ENCODE measurements around the gene ZNF469. TPM values are rescaled to one million over a fixed set of nuclear protein-coding genes. Genes with fewer than 3 reads are reported as not detected.

ZNF469 gene
- total RNA-seq, 4 donors from 2014 or later: 0.17 to 0.49 (median 0.40) TPM

DNA sequence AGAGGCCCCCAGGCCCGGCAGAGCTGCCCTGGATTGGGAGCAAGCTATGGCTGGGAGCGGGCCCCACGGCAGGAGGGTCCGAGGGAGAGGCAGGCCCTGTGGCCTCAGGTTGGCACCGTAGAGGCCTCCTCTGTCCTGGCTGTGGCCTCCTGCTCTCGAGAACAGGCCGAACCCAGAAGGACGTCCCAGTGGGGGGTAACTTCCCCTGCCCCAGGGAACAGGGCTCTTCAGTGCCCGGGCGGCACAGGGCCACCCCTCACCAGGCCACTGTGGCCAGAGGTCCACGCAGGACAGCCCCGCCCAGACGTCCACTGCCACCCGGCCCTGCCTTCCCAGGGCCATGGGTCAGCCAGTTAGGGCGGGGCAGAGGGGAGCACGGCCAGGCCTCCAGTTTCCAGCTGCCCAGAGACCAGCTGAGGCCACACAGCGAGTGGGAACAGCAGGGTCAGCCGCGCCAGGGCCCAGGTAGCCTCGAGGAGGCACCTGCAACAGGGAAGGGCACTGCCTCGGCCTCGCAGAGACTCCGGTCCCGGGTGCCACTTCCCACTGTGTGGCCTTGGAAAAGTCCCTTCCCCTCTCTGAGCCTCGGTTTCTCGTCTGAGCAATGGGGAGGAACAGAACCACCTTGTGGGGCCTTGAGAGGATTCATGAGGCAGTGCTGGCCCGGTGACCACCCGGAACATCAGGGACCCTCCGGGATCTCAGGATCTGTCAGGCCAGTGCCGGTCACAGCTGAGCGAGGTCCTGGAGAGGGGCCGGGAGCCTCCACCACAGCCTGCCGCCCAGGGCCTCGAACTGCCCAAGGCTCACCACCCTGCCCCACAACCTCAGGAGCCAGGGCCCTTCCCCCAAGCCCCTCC is 32.0 kb downstream of the ZNF469 start:
- H3K4me3 ChIP-seq (ENCODE audit: low read depth, poor library complexity, severe bottlenecking): no peak overlapping the region
- no peak for TF ChIP-seq POLR2A (IDR thresholded peaks at IDR 0.05)
- TF ChIP-seq, protein P1, sequence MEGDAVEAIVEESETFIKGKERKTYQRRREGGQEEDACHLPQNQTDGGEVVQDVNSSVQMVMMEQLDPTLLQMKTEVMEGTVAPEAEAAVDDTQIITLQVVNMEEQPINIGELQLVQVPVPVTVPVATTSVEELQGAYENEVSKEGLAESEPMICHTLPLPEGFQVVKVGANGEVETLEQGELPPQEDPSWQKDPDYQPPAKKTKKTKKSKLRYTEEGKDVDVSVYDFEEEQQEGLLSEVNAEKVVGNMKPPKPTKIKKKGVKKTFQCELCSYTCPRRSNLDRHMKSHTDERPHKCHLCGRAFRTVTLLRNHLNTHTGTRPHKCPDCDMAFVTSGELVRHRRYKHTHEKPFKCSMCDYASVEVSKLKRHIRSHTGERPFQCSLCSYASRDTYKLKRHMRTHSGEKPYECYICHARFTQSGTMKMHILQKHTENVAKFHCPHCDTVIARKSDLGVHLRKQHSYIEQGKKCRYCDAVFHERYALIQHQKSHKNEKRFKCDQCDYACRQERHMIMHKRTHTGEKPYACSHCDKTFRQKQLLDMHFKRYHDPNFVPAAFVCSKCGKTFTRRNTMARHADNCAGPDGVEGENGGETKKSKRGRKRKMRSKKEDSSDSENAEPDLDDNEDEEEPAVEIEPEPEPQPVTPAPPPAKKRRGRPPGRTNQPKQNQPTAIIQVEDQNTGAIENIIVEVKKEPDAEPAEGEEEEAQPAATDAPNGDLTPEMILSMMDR (IDR thresholded peaks at IDR 0.05): no peak
- intact Hi-C loops (cut with DNase I; ENCODE audit: low total_unique reads): no loop called here
- WGBS, 2 donors: 81 to 88% methylated on average over 22 of the region's 34 CpGs
- DNase-seq (ENCODE audit: low spot score in 2 of 2): no peak

DNA sequence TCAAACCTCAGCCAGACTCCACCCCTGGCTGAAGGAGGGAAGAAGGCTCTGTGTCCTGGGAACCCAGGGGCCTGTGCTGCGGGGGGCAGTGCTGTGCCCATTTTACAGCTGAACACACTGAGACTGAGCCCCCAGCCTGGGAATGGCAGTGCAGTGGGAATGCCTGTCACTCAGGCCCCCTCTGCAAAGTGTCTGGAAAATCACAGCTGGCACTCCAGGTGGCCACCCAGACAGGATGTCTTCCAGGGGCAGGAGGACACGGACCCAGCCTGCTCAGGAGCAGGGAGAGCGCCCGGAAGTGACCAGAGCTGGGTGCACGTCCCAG is 32.6 kb downstream of the ZNF469 start:
- DNase-seq (ENCODE audit: low spot score in 2 of 2): no peak
- H3K4me3 ChIP-seq (ENCODE audit: low read depth, poor library complexity, severe bottlenecking): no peak overlapping the region
- WGBS, 2 donors: 80 to 84% methylated on average over 5 of the region's 5 CpGs
- intact Hi-C loops (cut with DNase I; ENCODE audit: low total_unique reads): no loop called here
- TF ChIP-seq, protein P1 (IDR thresholded peaks at IDR 0.05): no peak
- no peak for TF ChIP-seq POLR2A (IDR thresholded peaks at IDR 0.05)

DNA sequence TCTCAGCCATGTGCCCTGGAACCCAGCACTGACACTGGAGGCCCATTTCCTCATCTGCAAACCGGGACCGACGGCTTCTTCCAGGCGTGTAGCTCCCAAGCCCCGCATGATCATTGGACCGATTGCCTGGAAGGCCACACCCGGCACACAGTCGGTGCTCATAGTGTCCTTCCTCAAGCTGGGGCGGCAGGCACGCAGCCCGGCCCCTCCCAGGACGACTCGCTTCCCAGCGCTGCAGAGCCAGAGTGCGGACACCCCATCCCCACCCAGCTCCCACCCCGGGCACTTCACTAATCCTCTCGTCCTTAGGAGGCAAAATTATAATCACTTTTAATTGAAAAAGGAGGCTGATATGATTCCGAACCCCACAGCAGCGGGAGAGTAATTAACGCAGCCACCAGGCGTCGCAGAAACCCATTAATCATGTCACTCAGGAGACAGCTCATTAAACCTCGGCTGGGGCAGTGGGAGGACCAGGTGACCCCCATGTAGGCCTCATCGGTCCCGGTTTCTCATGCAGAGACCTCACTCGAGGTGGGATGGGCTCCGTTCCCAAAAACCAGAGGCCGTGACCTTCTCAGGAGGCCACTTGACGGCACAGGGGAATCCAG is 33.1 kb downstream of the ZNF469 start:
- H3K4me3 ChIP-seq (ENCODE audit: low read depth, poor library complexity, severe bottlenecking): no peak overlapping the region
- intact Hi-C loops (cut with DNase I; ENCODE audit: low total_unique reads): no loop called here
- TF ChIP-seq POLR2A (IDR thresholded peaks at IDR 0.05): no peak
- TF ChIP-seq, protein P1 (IDR thresholded peaks at IDR 0.05): no peak
- no peak for DNase-seq (ENCODE audit: low spot score in 2 of 2)
- WGBS, 2 donors: 60 to 63% methylated on average over 27 to 29 of the region's 29 CpGs

DNA sequence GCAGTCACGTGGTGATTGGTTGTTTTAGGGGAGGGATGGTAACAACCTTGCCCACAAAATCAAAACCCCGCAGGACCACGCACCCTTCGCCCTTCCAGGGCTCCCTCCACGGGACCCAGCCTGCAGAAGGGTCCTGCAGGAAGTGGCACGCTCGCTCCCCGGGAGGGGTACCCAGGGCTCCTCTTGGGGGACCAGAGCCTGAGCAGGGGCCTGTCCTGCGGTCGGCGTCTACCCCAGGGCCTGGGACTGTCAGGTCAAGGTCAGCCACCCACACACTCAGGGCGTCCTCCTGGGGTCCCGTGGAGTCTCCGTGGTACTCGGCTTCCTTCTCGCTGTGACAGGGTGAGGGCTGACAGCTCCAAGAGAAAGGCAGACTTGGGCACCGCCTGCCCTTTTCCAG is 33.9 kb downstream of the ZNF469 start:
- H3K4me3 ChIP-seq (ENCODE audit: low read depth, poor library complexity, severe bottlenecking): no peak overlapping the region
- TF ChIP-seq, protein P1 (IDR thresholded peaks at IDR 0.05): no peak
- TF ChIP-seq POLR2A (IDR thresholded peaks at IDR 0.05): no peak

DNA sequence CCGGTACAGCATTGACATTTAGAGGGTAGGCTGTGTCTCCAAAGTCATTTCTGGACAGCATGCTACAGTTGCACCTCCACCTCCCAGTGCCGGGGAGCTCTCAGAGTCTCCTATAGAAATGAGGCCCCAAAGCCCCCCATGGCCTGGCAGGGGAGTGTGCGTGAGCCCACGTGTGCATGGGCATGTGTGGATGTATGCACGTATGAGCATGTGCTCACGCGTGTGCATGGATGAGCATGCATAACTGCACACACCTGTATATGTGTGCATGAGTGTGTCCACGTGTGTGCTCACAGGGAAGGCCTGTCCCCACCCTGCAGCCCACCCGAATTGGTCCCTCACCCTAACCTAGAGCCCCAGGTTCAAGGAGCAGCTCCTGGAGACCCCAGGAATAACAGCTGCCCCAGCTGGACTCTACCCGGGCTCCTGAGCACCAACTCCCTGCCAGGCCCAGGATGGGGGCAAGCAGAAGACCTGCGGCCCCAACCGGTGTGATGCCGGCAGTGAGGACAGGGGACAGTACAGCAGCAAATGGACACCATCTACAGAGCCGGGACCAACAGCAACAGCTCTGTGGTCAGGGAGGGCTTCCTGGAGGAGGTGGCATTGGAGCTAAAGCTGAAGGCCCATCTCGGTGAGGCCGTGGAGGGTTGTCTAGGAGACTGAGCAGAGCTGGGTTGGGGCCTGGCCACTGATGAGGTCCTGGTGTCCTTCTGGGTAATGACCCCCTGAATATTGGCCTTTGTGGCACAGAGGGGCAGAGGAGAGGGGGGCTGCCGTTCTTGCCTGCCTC is 35.1 kb downstream of the ZNF469 start:
- no peak for DNase-seq (ENCODE audit: low spot score in 2 of 2)
- intact Hi-C loops (cut with DNase I; ENCODE audit: low total_unique reads): no loop called here
- no peak overlapping the region for H3K4me3 ChIP-seq (ENCODE audit: low read depth, poor library complexity, severe bottlenecking)
- WGBS, 2 donors: 83 to 85% methylated on average over 14 to 17 of the region's 17 CpGs
- no peak for TF ChIP-seq POLR2A (IDR thresholded peaks at IDR 0.05)
- TF ChIP-seq, protein P1 (IDR thresholded peaks at IDR 0.05): no peak

More for the DNA sequence above, 33.9 kb downstream of the ZNF469 start:
- DNase-seq (ENCODE audit: low spot score in 2 of 2): no peak
- 92 to 93% methylated on average over 16 to 17 of the region's 17 CpGs for WGBS, 2 donors
- intact Hi-C loops (cut with DNase I; ENCODE audit: low total_unique reads): no loop called here

Measured in lower leg skin (tissue), 4 donors.